Astrocyte (in vitro differentiated cells and primary cell): ENCODE data around the gene S100A3. TPM values are rescaled to one million over a fixed set of nuclear protein-coding genes. Genes with fewer than 3 reads are reported as not detected.
A peak's percentile ranks its signal among the peaks of the same experiment; 100 is the strongest.
"Not testable (repeated sequence)": the region's sequence is repeated elsewhere in the genome, so short reads cannot be mapped to it uniquely, and the experiment has no call there.

ENCODE experiments used
- DNase-seq: peaks from one replicate; pipeline ENCODE4 v3.0.0-alpha.2; 2010; ENCODE audit warnings: low read depth
- FAIRE-seq: peaks from 2 replicates; lab custom pipeline; 2011; peaks lifted over from hg19 to GRCh38; lab: Jason Lieb, UNC
- H2AFZ ChIP-seq: 2 replicates; pipeline ENCODE4 v1.6.0; 2012; ENCODE audit warnings: low read depth, low read length, inconsistent platforms
- H3K27ac ChIP-seq: 2 replicates; pipeline ENCODE4 v1.5.1; 2011; ENCODE audit warnings: low read depth, low read length, inconsistent platforms
- H3K27me3 ChIP-seq: 2 replicates; pipeline ENCODE4 v1.6.0; 2011; ENCODE audit warnings: low read length, inconsistent platforms; ENCODE audit not compliant: insufficient read depth
- H3K36me3 ChIP-seq: 2 replicates; pipeline ENCODE4 v1.5.1; 2011; ENCODE audit warnings: low read length, inconsistent platforms; ENCODE audit not compliant: insufficient read depth
- H3K4me1 ChIP-seq: 2 replicates; pipeline ENCODE4 v1.5.1; 2011; ENCODE audit warnings: low read length, inconsistent platforms; ENCODE audit not compliant: insufficient read depth
- H3K4me2 ChIP-seq: 2 replicates; pipeline ENCODE4 v1.6.0; 2012; ENCODE audit warnings: low read length, inconsistent platforms
- H3K4me3 ChIP-seq: 2 replicates; pipeline ENCODE4 v1.5.1; 2011; ENCODE audit warnings: low read depth, mild to moderate bottlenecking, low read length, inconsistent platforms; ENCODE audit not compliant: insufficient read depth
- H3K79me2 ChIP-seq: 2 replicates; pipeline ENCODE4 v1.6.0; 2012; ENCODE audit warnings: mild to moderate bottlenecking, low read length, inconsistent platforms; ENCODE audit not compliant: insufficient read depth
- H3K9ac ChIP-seq: 2 replicates; pipeline ENCODE4 v1.6.0; 2012; ENCODE audit warnings: mild to moderate bottlenecking, low read length, inconsistent platforms
- H3K9me3 ChIP-seq: 2 replicates; pipeline ENCODE4 v1.5.1; 2012; ENCODE audit warnings: low read depth, mild to moderate bottlenecking, low read length, inconsistent platforms; ENCODE audit not compliant: insufficient read depth
- H4K20me1 ChIP-seq: 2 replicates; pipeline ENCODE4 v1.6.0; 2012; ENCODE audit warnings: low read length, inconsistent platforms; ENCODE audit not compliant: insufficient read depth
- H3K27ac Mint-ChIP-seq: one replicate; pipeline ENCODE4 v1.8.0; 2021; ENCODE audit warnings: mild to moderate bottlenecking, mixed read lengths; ENCODE audit not compliant: unreplicated experiment
- H3K27me3 Mint-ChIP-seq: one replicate; pipeline ENCODE4 v1.8.0; 2021; ENCODE audit warnings: low read depth, mixed read lengths; ENCODE audit not compliant: unreplicated experiment
- H3K36me3 Mint-ChIP-seq: one replicate; pipeline ENCODE4 v1.8.0; 2021; ENCODE audit warnings: low read depth, mixed read lengths; ENCODE audit not compliant: unreplicated experiment
- H3K4me1 Mint-ChIP-seq: one replicate; pipeline ENCODE4 v1.8.0; 2021; ENCODE audit warnings: low read depth, mixed read lengths; ENCODE audit not compliant: unreplicated experiment
- H3K4me3 Mint-ChIP-seq: one replicate; pipeline ENCODE4 v1.8.0; 2021; ENCODE audit warnings: mild to moderate bottlenecking, moderate library complexity, mixed read lengths; ENCODE audit not compliant: unreplicated experiment
- H3K9me3 Mint-ChIP-seq: one replicate; pipeline ENCODE4 v1.8.0; 2021; ENCODE audit warnings: mild to moderate bottlenecking, mixed read lengths; ENCODE audit not compliant: unreplicated experiment
- CTCF ChIP-seq: IDR thresholded peaks from 2 replicates; pipeline ENCODE4 v1.5.1; 2011; ENCODE audit warnings: low read depth, mild to moderate bottlenecking, inconsistent platforms, low read length, moderate library complexity; ENCODE audit not compliant: insufficient read depth
- EZH2 ChIP-seq: IDR thresholded peaks from 2 replicates; pipeline ENCODE4 v1.6.1; 2012; ENCODE audit warnings: mild to moderate bottlenecking, low read length, inconsistent platforms; ENCODE audit not compliant: insufficient read depth
- total RNA-seq: library from RNA; stranded (reverse); gene quantifications from 2 replicates; pipeline ENCODE4 v1.2.1, GENCODE V29; 2021

Gene S100A3
- total RNA-seq, 1 donor from 2014 or later, result 14.6 TPM

GRCh38 chr1:153583976-153584375 lies 34.9 kb upstream of the S100A3 start:
- peaks cover 3% of the 10 kb centered on the region for H3K4me1 Mint-ChIP-seq
- no peak for TF ChIP-seq EZH2
- TF ChIP-seq CTCF, result no peak
- no peaks in the 10 kb centered on the region for H3K36me3 ChIP-seq
- H3K27ac Mint-ChIP-seq, result no peak overlapping the region
- no peak overlapping the region for H3K9ac ChIP-seq
- no peaks in the 10 kb centered on the region for H3K9me3 ChIP-seq
- no peak overlapping the region for H2AFZ ChIP-seq
- no peak overlapping the region for H3K4me3 ChIP-seq
- no peaks in the 10 kb centered on the region for H3K9me3 Mint-ChIP-seq
- DNase-seq (peak; percentile 41), FAIRE-seq (no peak)
- H3K79me2 ChIP-seq, result no peaks in the 10 kb centered on the region
- H3K4me2 ChIP-seq, result no peak overlapping the region
- no peak overlapping the region for H3K4me3 Mint-ChIP-seq
- peaks cover 7% of the 10 kb centered on the region for H3K4me1 ChIP-seq
- no peaks in the 10 kb centered on the region for H3K27me3 Mint-ChIP-seq
- no peak overlapping the region for H3K27ac ChIP-seq
- no peaks in the 10 kb centered on the region for H3K27me3 ChIP-seq
- H3K36me3 Mint-ChIP-seq, result no peaks in the 10 kb centered on the region
- H4K20me1 ChIP-seq, result no peaks in the 10 kb centered on the region

GRCh38 chr1:153583514-153583913 lies 34.5 kb upstream of the S100A3 start:
- not testable (repeated sequence) for H3K27ac ChIP-seq, H3K4me3 Mint-ChIP-seq, H3K4me2 ChIP-seq, FAIRE-seq, H3K4me1 ChIP-seq, H4K20me1 ChIP-seq, H3K27ac Mint-ChIP-seq, H3K36me3 ChIP-seq, H3K4me3 ChIP-seq, H3K27me3 Mint-ChIP-seq, H3K9me3 ChIP-seq, H2AFZ ChIP-seq, H3K79me2 ChIP-seq, H3K9me3 Mint-ChIP-seq, H3K27me3 ChIP-seq, DNase-seq, H3K4me1 Mint-ChIP-seq, H3K36me3 Mint-ChIP-seq, H3K9ac ChIP-seq

GRCh38 chr1:153582836-153583235 lies 33.8 kb upstream of the S100A3 start:
- peaks cover 14% of the 10 kb centered on the region for H3K4me1 Mint-ChIP-seq
- not testable (repeated sequence) for FAIRE-seq, H3K9me3 Mint-ChIP-seq, H4K20me1 ChIP-seq, H3K79me2 ChIP-seq, H3K4me1 ChIP-seq, H3K27ac Mint-ChIP-seq, H3K9ac ChIP-seq, H3K4me3 ChIP-seq, H3K27me3 ChIP-seq, H3K9me3 ChIP-seq, H3K27me3 Mint-ChIP-seq, H3K36me3 Mint-ChIP-seq, H3K36me3 ChIP-seq, H3K4me3 Mint-ChIP-seq, H2AFZ ChIP-seq, DNase-seq, H3K4me2 ChIP-seq, H3K27ac ChIP-seq

- H3K36me3 Mint-ChIP-seq, result no peaks in the 10 kb centered on the region
- H3K79me2 ChIP-seq, result no peaks in the 10 kb centered on the region
- no peaks in the 10 kb centered on the region for H3K27me3 Mint-ChIP-seq
- peaks cover 2% of the 10 kb centered on the region for H3K4me1 ChIP-seq
- no peak overlapping the region for H3K27ac ChIP-seq
- H3K9me3 Mint-ChIP-seq, result peaks cover under 1% of the 10 kb centered on the region
- TF ChIP-seq EZH2, result no peak
- no peaks in the 10 kb centered on the region for H3K36me3 ChIP-seq
- no peak for DNase-seq
- no peak overlapping the region for H3K4me3 Mint-ChIP-seq
- no peaks in the 10 kb centered on the region for H3K27me3 ChIP-seq
- no peak overlapping the region for H3K4me3 ChIP-seq
- H3K4me2 ChIP-seq, result peak overlapping the region; percentile 9
- no peak for FAIRE-seq
- H3K9me3 ChIP-seq, result no peaks in the 10 kb centered on the region
- peaks cover 14% of the 10 kb centered on the region for H3K4me1 Mint-ChIP-seq
- H2AFZ ChIP-seq, result no peak overlapping the region
- peak overlapping the region; percentile 78 for H3K27ac Mint-ChIP-seq
- no peaks in the 10 kb centered on the region for H4K20me1 ChIP-seq
- no peak overlapping the region for H3K9ac ChIP-seq
Observed at GRCh38 chr1:153578936-153579335, 29.9 kb upstream of the S100A3 start.
